ENCODE results near the gene FBXO27. TPM values are rescaled to one million over a fixed set of nuclear protein-coding genes. Genes with fewer than 3 reads are reported as not detected.
"Not testable (repeated sequence)": the region's sequence is repeated elsewhere in the genome, so short reads cannot be mapped to it uniquely, and the experiment has no call there.

The FBXO27 gene, protein sequence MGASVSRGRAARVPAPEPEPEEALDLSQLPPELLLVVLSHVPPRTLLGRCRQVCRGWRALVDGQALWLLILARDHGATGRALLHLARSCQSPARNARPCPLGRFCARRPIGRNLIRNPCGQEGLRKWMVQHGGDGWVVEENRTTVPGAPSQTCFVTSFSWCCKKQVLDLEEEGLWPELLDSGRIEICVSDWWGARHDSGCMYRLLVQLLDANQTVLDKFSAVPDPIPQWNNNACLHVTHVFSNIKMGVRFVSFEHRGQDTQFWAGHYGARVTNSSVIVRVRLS
- polyA plus RNA-seq (ENCODE audit: insufficient read depth in 1 of 5, insufficient read length in 5 of 5, low replicate concordance in 1 of 5), result 1 to 10 TPM; 3.6 to 5.1 (median 4.1) TPM
- long read RNA-seq, donor 1, result 0 reads
- long read RNA-seq, donor 2, result 0 reads
- long read RNA-seq, donor 3, result 0 reads
- long read RNA-seq, donor 4, result 0 reads
- long read RNA-seq, donor 5, result 0 reads
- long read RNA-seq, donor 6, partial matches to known transcripts, result 0 of 1 reads
- long read RNA-seq, donor 6, other reads (novel, unspliced or antisense), result 0 of 1 reads
- long read RNA-seq, donor 7, partial matches to known transcripts, result 0 of 1 reads
- long read RNA-seq, donor 7, other reads (novel, unspliced or antisense), result 0 of 1 reads
- long read RNA-seq, donor 8, result 0 reads

DNA sequence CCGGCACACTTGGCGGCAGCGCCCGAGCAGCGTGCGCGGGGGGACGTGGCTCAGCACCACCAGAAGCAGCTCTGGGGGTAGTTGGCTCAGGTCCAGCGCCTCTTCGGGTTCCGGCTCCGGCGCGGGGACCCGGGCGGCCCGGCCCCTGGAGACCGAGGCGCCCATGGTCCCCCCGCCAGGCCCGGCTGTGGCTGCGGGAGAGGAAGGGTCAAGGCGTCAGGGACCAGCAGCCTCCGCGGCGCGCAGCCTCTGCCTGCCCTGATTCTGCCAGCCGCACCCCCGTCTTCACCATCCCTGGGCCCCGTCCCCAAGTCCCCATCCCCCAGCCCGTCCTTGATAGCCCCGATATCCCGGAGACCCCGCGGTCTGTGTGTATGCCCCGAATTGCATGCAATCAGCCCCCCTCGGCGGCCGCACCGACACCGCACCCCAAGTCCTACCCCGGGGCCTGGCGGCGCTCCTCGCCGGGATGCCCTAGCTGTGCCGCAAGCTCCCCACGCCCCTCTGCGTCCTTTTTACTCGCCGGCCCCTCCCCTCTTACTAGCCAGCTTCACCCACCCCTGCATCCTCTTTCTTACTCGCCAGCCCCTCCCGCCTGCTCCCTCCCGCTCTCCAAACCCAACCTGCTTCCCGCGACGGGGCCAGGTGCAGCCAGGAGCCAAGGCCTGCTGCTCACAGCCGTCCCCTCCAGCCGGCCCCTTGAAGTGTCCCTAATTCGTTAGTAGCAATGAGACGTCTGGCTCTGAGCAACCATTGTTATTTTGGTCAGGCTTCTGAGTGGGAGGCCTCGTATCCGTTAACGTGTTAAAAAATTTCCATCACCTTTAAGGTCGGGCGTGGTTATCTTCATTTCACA is at the start of gene FBXO27:
TSS of gene FBXO27 (minus strand) at position 487 of the 856 bp plus-strand sequence. CDS start at position 165, 322 bp downstream.
- peak in 1 of 2 donors; percentile 7 for DNase-seq

DNA sequence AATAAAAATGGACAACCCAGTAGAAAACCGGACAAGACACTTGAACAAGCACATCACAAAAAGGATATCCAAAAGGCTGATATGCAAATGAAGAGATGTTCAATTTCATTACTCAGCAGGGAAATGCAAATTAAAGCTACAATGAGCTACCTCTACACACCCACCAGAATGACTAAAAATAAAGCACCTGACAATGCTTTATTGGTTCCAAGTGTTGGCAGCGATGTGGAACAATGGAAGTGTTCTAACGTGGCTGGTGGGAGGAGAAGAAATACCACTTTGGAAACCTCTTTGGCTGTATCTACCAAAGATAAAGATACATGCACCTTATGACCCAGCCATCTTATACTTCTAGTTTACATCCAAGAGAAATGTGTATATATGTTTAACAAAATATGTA is 48.1 kb upstream of the FBXO27 start:
- no peak for DNase-seq

DNA sequence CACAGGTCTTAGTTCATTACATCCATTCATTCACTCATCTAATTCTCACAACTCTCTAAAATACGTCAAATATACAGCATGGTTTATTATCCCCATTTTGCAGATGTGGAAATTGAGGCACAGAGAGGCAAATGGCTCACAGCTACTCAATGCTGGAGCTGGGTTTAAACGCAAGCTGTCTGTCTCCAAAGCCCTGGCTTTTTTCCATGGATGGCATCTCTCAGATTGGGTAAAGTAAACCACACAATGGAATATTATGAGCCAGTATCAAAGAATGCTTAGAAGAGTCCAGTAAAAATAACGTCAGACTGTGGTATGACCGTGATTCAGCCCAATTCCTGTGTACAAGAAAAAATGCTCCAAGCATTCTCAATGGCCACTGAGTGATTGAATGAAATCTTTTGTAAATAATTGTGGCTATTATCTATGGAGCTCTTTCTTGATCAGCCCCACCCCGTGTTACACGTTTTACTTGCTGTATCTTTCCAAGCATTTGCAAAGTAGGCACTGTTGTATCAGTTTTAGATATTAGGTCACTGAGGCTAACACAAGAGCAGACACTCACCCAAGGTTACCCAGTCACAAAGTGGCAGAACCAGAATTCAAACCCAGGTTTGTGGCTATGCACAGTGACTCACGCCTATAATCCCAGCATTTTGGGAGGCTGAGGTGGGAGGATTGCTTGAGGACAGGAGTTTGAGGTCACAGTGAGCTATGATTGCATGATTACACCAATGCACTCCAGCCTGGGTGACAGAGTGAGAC is 46.3 kb upstream of the FBXO27 start:
- no peak for DNase-seq

DNA sequence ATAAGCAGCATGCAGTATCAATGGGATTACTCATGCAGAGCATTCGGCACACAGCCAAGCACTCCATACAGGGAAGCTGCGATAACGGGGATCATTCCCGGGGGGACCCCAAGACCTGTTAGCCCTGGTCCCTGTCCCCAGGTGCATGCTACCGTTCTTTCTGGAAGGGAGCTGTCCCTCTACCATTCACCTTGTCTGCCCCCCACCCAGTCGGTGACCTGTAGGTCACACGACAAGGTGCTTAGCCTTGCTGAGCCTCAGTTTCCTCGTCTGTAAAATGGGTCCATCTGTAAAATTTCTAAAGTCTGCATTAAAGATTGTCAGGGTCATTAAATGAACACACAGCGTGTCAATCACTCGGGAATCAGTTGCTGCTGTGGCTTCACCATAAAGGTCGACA is 45.0 kb upstream of the FBXO27 start:
- no peak for DNase-seq

DNA sequence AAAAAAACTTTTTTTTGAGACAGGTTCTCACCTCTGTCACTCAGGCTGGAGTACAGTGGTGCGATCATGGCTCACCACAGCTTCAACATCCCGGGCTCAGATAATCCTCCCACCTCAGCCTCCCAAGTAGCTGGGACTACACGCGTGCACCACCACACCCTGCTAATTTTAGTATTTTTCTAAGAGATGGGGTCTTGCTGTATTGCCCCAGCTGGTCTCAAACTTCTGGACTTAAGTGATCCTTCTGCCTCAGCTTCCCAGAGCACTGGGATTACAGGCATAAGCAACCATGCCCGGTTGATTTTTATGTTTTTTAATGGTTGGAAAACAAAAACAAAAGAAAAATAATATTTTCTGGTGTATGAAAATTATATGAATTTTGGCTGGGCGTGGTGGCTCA is 42.6 kb upstream of the FBXO27 start:
- no peak for DNase-seq

DNA sequence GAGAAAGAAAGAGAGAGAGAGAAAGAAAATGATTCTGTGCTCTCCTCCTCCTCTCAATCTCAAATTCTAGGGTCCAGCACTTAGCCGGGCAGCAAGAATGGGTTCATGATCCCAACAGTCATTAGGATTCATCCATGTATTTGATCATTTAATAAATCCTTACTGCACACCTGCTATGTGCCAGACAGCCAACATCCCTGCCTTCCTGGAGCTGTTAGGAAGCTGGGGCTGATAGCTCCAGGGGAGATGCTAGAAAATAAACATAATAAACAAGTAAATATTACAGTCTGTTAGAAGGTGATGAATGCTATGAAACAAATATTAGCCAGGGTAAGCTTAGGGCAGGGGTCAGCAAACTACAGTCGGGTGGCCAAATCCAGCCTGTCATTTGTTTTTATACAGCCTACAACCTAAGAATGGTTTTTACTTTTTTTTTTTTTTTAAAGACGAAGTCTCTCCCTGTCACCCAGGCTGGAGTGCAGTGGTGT is 41.9 kb upstream of the FBXO27 start:
- no peak for DNase-seq

DNA sequence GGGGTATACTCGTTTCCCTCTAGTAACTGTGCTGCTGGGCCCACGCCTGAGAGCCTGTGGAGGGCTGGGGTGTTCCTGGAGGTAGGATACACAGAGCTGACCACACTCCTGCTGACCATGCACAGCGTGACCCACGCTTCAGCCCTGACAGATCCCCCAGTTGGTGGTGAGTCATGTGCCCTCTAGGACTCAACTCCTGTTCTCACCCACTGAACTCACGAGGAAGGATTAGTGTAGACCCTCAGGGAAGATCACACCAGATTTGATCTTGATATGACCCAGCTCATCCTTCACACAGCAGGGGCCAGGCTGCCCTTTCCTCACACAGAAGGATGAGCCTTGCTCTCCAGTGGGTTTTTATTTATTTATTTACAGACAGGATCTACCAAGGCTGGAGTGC is 38.5 kb upstream of the FBXO27 start:
- no peak for DNase-seq

DNA sequence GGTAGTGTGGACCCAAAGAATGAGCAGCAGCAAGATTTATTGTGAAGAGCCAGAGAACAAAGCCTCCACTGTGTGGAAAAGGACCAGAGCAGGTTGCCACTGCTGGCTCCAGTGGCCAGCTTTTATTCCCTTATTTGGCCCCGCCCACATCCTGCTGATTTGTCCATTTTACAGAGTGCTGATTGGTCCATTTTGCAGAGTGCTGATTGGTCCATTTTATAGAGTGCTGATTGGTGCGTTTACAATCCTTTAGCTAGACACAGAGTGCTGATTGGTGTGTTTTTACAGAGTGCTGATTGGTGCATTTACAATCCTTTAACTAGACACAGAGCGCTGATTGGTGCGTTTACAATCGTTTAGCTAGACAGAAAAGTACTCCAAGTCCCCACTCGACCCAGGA is 35.9 kb upstream of the FBXO27 start:
- not testable (repeated sequence) for DNase-seq

DNA sequence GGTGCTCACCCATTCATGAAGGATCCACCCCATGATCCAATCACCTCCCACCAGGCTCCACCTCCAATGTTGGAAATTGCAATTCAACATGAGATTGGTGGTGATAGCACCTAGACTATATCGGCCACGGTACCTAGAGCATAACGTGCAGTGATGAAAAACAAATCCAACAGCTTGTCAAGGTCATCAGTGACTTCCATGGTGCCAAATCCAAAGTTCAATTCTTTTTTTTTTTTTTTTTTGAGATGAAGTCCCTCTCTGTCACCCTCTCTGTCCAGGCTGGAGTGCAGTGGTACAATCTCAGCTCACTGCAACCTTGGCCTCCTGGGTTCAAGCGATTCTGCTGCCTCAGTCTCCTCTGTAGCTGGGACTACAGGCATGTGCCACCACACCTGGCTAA is 34.8 kb upstream of the FBXO27 start:
- no peak for DNase-seq

DNA sequence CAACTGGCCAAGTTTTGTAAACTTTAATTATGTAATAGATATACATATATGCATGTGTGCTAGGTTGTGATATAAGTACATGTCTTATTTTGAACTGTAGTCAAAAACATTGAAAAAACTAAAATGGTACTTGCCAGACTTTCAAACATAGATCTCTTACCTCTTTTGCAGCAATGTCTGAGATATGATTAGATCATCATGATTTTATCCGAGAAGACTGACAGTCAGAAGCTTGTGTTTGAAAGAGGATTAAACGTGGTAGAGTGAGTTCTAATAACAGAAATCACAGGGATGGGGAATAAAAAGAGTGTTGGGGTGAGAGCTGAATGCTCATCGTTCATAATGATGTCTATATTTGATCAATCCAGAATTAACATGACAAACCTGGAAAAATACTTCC is 33.6 kb upstream of the FBXO27 start:
- no peak for DNase-seq

DNA sequence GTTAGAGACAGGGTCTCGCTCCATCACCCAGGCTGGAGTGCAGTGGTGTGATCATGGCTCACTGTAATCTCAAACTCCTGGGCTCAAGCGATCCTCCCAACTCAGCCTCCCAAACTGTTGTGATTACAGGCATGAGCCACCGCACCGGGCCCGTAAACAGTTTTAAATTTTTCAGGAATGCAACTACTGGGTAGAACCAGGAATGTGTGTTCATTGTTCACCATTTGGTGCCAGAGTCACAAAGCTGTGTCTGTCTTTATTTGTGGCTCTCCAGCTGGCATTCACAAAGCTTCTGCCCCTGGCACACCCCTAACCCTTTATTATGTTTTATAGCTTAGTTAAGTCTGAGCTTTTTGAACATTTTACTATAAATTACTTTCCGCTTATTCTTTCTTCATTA is 32.1 kb upstream of the FBXO27 start:
- no peak for DNase-seq

DNA sequence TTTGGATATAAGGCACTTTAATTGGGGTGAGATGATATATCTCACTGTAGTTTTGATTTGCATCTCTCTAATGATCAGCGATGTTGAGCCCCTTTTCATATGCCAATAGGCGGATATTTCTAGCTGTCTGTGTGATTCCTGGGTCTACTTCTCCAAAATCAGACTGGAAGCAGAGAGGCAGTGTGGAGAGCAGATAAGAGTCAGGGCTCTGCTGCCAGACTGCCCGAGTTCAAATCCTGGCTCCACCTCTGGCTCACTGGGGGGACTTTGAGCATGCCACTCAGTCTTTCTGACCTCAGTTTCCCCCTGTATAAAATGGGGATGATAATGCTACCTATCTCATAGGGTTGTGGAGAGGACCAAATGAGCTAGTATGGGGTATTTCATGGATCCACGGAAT is 27.8 kb upstream of the FBXO27 start:
- no peak for DNase-seq

DNA sequence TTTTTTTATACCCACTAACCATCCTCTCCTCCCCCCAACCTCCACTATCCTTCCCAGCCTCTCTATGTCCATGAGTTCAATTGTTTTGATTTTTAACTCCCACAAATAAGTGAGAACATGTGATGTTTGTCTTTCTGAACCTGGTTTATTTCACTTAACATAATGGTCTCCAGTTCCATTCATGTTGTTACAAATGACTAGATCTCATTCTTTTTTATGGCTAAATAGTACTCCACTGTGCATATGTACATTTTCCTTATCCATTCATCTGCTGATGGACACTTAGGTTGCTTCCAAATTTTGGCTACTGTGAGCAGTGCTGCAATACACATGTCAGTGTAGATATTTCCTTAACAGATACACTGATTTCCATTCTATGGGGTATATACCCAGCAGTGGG is 27.0 kb upstream of the FBXO27 start:
- no peak for DNase-seq

DNA sequence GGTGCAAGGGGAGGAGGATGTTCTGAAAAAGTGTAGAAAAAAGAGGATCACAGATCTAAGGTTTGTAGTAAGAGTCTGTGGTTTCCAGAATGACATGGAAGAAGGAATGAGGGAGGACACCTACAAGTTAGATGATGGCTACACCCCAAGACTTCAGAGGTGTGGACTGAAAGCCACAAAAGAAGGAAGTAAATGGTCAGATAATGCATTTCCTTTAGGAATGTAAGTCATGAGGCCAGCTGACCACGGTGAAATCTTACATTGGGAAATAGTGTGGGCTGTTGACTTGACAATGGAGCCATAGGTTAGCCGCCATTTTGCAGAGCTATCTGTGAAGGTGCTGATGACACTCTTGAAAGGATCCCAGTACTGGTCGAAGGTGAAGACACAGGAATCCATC is 25.3 kb upstream of the FBXO27 start:
- no peak for DNase-seq

DNA sequence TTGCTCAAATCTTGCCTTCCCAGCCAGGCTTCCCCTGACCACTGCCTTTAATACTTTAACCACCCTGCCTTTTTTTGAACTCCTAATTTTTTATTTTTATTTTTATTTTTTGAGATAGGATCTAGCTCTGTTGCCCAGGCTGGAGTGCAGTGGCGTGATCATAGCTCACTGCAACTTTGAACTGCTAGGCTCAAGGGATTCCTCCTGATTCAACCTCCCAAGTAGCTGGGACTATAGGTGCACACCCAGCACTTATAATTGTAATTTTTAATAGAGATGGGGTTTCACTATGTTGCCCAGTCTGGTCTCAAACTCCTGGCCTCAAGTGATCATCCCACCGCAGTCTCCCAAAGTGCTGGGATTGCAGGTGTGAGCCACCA is 21.7 kb upstream of the FBXO27 start:
- DNase-seq, result no peak

DNA sequence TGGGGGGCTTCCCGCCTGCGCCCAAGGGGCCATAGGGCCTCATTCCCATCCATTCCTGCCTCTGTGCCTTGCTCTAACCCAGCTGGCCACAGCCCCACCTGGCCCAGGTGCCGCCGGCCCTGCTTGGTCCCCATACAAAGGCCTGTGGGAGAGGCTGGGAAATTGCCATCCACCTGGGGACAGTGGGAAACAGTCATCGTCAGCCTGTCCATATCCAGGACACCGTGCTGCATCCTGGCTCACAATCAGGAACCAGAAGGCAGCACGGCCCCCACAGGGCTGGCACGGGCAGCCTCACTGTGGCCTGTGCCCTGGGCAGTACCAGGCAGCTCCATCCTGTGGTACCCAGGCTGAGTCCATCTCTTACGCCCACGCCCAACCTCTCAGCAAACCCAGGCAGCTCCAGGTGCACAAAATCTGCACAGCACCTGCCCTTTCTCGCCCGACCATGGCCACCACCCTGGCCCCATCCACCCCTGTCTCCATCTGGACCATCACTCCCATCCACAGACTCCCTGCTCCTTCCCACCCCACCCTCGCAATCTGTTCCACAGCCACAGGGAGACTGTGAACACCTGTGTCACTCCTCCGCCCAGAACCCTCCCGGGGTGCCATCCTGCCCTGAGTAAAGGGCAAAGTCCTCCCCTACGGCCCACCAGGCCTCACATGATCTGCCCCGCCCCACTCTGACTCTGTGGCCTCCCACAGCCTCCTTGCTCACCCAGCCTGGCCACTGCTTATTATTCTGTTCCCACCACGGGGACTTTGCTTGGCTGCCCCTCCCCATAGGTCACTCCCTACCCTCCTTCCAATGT is 21.1 kb upstream of the FBXO27 start:
- DNase-seq, result no peak

DNA sequence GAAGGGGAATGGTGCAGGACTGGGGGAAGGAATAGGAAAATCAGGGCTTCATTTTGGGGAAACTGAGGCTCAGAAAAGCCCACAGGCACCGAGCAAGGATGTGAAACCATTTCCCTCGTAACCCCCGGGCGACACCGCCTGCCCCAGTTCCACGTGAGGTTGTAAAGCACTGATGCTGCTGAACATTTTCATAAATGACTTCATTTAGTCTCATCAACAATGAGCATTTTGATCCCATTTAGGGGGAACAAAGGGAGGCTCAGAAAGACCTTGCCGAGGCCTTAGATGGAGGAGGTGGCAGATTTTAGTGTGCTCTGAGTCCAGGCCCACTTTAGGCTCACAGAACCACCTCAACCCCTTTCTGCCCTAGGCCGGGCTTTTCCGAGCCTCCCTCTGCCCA is 20.5 kb upstream of the FBXO27 start:
- DNase-seq, result no peak

DNA sequence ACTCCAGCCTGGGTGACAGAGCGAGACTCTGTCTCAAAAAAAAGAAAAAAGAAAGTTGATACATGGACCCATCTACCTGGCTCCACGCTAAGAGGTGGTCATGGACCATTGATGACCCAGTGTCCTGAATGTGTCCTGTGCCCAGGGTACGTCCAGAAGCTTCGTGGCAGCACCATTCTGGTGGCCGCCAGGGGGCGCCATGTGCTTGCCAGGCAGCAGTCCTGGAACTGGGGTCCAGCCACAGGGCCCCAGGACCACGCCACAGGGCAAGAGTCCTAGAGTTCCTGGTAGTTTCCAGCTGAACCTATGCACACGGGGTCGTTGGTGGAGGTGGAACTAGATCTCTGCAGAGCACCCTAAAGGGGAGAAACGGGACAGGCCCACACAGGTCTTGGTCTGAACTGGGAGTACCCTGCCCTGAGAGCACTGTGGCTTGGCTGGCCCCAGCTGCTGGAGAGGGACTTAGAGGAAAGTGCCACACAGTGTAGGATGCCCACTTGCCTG is 19.9 kb upstream of the FBXO27 start:
- DNase-seq, result peak in 1 of 2 donors; percentile 13

DNA sequence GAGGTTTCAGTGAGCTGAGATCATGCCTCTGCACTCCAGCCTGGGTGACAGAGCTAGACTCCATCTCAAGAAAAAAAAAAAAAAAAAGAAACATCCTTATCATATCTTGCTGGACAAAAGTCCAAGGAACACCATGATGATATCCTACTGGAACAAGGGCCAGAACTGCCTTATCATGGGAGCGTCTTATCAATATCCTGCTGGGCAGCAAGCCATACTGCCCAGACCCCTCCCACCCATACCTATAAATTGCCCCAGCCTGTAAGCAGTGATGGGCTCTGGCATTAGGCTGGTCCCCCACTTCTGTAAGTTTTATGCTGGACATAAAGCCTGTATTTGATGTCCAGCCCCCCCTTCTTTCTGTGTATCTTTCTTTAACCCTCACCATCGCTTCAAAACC is 14.7 kb upstream of the FBXO27 start:
- DNase-seq, result no peak

DNA sequence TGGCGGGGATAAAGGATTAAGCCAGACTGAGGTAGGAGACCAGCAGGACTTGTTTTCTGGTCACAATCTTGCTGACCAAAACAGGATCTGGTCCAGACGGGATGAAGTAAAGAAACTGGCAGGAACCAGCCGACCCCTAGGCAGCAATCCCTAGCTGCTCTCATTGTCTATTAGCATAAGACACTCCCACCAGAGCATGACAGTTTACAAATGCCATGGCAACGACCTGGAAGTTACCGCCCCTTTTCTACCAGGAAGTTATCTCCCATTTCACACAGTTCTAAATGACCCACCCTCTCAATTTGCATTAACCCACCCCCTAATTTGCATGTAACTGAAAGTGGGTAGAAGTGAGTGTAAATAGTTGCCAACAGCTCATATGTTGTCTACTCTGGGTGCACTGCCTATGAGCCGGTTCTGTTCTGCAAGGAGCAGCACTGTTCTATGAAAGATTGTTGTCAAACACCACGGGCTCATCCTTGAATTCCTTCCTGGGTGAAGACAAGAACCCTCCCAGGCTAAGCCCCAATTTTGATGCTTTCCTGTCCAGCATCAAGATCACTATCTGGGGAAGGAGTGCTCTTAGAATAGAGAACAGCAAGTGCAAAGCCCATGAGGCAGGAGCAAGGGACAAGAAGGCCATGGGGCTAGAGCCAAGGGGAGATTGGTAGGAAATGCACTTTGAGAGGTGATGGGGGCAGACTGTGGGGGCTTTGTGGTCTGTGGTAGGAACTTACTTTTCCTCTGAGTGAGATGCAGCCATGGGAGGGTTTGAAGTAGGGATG is 13.9 kb upstream of the FBXO27 start:
- no peak for DNase-seq
